ENCODE data around the gene C19orf47.

GRCh38 chr19:40286971-40287421 is 61.2 kb downstream of the C19orf47 start:
- no peak for TF ChIP-seq CTCF (IDR thresholded peaks at IDR 0.05; ENCODE audit: insufficient read depth, low read length, poor library complexity, severe bottlenecking)
- TF ChIP-seq EZH2phosphoT487 (conservative IDR thresholded peaks at IDR 0.05; ENCODE audit: low read length) = no peak

Measured in SU-DHL-6 (cell line).